Astrocyte of the spinal cord (primary cell): ENCODE results near the gene SPOCK3.

Experiments used
- DNase-seq: peaks from one replicate; pipeline ENCODE4 v3.0.0; 2011; ENCODE audit warnings: low read depth, low spot score
- H3K4me3 ChIP-seq: 2 replicates; pipeline ENCODE4 v1.5.1; 2011; ENCODE audit warnings: low read depth, mild to moderate bottlenecking, low read length, moderate library complexity
- in situ Hi-C: cut with HindIII; loops from 2 replicates; pipeline ENCODE4 v1.10.0; 2017; ENCODE audit warnings: low sequenced_read_pairs
- TF ChIP-seq, protein P1 (sequence below): IDR thresholded peaks from 2 replicates; pipeline ENCODE4 v1.5.1; 2012; ENCODE audit warnings: low read depth, mild to moderate bottlenecking, low read length, inconsistent platforms

SPOCK3 gene

DNA sequence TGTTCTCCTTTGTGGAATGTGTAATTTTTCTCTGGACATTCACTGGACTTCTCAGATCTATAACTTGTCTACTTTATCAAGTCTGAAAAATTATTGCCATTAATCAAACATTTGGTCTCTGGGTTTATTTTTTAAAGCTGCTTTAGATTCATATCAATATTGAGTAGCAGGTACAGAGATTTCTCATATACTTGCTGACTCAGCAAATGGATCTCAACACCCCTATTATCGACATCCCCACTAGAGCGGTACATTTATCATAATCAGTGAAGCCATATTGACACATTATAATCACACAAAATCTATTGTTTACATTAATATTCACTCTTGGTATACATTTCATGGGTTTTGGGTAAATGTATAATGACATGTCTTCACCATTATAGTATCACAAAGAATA, 268.7 kb downstream of the SPOCK3 start:
- DNase-seq = no peak
- in situ Hi-C loops = no loop called here
- TF ChIP-seq, protein P1, sequence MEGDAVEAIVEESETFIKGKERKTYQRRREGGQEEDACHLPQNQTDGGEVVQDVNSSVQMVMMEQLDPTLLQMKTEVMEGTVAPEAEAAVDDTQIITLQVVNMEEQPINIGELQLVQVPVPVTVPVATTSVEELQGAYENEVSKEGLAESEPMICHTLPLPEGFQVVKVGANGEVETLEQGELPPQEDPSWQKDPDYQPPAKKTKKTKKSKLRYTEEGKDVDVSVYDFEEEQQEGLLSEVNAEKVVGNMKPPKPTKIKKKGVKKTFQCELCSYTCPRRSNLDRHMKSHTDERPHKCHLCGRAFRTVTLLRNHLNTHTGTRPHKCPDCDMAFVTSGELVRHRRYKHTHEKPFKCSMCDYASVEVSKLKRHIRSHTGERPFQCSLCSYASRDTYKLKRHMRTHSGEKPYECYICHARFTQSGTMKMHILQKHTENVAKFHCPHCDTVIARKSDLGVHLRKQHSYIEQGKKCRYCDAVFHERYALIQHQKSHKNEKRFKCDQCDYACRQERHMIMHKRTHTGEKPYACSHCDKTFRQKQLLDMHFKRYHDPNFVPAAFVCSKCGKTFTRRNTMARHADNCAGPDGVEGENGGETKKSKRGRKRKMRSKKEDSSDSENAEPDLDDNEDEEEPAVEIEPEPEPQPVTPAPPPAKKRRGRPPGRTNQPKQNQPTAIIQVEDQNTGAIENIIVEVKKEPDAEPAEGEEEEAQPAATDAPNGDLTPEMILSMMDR = no peak
- H3K4me3 ChIP-seq = no peak overlapping the region

DNA sequence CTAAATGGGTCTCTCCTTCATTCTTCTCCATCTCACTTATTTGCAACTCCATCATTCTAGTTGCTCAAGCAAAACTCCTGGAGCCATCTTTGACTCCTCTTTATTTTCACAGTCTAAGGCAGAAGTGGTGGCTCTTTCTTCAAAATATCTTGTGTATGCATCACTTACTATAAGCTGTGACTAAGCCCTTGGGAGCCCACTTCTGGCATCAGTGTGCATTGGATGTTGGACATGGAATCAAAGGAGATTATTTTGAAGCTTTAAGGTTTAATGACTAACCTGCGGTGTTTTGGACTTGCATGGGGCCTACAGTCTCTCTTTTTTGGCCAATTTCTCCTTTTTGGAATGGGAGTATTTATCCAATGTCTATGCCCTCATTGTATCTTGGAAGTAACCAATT, 276.8 kb downstream of the SPOCK3 start:
- no peak overlapping the region for H3K4me3 ChIP-seq
- TF ChIP-seq, protein P1 = no peak
- in situ Hi-C loops = no loop called here
- DNase-seq = peak; percentile 9

DNA sequence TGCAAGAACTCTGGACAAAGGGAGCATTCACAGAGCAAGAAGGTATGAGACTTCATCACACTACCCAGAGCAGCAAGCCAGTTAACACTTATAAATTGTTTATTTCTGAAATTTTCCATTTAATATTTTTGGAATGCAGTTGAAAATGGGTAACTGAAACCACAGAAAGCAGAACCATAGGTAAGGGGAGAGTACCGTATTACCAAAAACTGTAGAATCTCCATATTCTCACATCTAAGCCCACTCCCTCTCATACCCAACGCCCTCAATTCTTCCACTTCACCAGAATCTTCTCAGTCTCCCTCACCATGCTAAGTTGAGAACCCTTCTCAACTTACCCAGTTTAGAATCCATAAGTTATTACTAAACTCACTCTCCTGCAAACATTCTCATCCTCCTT, 277.8 kb downstream of the SPOCK3 start:
- no peak overlapping the region for H3K4me3 ChIP-seq
- TF ChIP-seq, protein P1 = no peak

DNA sequence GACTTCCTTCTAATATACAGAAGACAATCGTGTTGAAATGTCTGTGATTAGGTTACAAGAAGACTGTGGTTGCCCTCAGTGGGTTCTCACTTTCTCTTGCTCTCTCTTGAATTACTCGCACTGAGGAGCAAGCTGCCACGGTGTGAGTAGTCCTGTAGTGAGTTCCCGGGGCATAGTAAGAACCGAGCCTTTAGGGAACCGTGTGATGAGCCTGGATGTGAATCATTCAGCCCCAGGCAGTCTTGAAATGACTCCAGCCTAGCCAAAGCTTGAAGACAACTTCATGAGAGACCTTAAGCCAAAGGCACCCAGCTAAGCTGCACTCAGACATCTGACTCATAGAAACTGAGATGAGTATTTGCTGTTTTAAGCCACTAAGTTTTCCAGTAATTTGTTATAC, 292.7 kb downstream of the SPOCK3 start:
- in situ Hi-C loops = no loop called here
- TF ChIP-seq, protein P1 = no peak
- peak; percentile 57 for DNase-seq
- H3K4me3 ChIP-seq = no peak overlapping the region

More for the DNA sequence above, 277.8 kb downstream of the SPOCK3 start:
- DNase-seq = no peak
- in situ Hi-C loops = no loop called here

DNA sequence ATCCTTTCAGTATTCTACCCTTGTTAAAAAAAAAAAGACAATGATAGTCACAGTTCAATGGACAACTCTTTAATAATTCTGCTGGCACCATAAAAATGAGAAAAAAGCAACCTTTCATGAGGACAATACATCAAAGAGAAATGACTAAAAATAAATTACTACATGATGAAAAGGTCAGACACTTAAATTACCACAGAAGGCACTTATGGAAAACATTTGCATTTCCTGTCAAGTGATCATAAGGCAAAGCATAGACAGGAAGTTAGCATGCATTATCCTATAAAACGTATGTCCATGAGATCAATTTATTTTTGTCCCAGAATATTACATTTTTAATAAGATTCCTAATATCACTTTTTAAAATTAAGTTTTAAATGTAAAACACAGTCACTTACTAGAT, 303.8 kb downstream of the SPOCK3 start:
- TF ChIP-seq, protein P1 = no peak
- no peak for DNase-seq
- in situ Hi-C loops = no loop called here

DNA sequence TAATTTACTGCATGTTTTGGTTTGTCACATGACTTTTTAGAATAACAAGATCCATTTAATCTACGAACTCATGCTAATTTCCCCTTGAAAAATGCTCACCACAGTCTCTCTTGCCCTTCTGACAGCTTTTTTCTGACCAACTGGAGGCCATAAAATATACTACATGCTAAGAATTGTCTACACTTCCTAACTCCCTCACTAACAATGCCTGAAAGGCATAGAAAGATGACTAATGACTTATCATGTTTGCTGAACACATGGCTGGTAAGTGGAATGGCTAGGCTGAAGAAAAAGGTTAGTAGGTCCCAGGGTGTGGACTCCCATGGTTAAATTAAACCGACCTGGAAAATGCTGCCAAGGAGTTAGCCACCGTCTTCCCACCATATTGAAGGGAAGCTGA, 309.9 kb downstream of the SPOCK3 start:
- in situ Hi-C loops = no loop called here
- TF ChIP-seq, protein P1 = no peak
- no peak overlapping the region for H3K4me3 ChIP-seq
- DNase-seq = no peak

More for the DNA sequence above, 303.8 kb downstream of the SPOCK3 start:
- no peak overlapping the region for H3K4me3 ChIP-seq

DNA sequence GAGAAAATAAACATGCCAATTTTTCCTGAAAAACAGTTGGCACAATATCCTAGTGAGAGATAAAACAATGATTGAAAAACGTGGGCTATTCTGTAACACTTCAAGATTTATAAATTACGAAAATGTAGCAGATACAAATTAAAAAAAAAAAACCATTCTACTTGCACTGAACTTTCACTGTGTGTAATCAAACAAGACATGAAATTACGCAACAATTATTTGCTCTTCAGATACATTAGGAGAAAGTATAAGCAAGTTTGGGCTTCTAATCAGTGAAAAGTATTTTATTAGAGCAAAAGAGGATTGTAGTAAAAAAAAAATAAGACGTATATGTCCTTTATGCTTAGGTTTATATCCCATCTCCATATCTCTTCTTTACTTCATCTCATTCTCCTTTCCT, 320.4 kb downstream of the SPOCK3 start:
- in situ Hi-C loops = no loop called here
- no peak overlapping the region for H3K4me3 ChIP-seq
- TF ChIP-seq, protein P1 = no peak

More for the DNA sequence above, 320.4 kb downstream of the SPOCK3 start:
- no peak for DNase-seq
